NCI-H226 (cell line): ENCODE results near the gene SLC22A2.

ENCODE experiments used
- DNase-seq: peaks from one replicate; pipeline ENCODE4 v3.0.0-alpha.2; 2015

SLC22A2 gene

DNA sequence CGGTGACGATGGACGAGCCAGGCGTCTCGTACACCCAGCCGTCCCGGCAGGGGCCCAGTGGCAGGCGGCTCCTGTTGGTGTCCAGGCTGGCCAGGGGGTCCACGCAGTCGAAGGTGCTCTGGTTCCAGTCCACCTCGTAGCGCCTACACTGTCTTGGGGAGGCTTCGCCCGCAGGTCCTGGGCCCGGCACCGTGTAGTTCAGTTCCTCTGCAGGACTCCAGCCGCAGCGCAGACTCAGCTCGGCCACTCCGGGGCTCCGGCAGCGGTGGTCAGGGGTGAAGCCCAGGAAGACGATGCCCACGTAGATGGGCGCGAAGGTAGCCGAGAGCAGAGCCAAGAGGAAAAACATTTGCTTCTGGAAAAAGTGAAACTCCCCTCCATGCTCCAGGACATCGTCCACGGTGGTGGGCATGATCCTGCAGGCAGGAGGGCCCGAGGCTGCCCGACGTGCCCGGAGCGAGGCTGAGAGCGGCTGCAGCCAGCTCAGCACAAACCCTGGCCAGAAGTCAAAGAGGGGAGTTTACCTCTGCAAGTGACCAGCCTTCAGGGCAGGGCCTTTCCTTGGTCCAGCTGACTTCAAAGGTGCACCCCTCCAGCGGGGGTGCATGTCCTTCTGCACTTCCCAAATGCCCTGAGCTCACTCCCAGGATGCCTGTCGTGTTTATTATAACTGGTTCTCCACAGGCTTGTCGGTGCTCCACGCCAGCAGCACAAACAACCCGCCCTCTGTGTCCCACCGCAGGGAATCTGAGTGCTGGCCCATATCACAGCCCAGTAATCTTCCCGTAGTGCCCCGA, at the start of gene SLC22A2:
TSS of gene SLC22A2 (minus strand) at position 476 of the 797 bp plus-strand sequence. CDS start at position 412, 64 bp downstream.
- DNase-seq, result no peak

GRCh38 chr6:160305926-160306713, 47.5 kb upstream of the SLC22A2 start:
- DNase-seq, result no peak

- no peak for DNase-seq
Observed at GRCh38 chr6:160303806-160304205, 45.2 kb upstream of the SLC22A2 start.

DNA sequence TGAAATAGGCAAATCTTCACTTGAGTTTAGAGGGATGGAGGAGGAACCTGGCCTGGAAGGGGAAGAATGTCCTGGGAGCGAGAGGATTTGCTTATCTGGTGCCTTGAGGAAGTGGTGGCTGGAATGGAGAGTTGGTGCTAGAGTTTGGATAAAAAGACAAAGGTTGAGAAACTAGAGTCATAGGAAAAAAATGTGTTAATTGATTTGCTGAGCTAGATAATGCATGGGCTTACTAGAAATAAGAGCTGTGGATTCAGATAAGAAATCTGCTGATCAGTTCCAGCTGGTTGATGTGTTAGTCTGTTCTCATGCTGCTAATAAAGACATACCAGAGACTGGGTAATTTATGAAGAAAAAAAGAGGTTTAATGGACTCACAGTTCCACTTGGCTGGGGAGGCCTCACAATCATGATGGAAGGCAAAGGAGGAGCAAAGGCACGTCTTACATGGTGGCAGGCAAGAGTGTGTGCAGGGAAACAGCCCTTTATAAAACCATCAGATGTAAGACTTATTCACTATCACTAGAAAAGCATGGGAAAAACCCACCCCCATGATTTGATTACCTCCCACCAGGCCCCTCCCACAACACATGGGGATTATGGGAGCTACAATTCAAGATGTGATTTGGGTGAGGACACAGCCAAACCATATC, 43.9 kb upstream of the SLC22A2 start:
- peak; percentile 69 for DNase-seq

DNA sequence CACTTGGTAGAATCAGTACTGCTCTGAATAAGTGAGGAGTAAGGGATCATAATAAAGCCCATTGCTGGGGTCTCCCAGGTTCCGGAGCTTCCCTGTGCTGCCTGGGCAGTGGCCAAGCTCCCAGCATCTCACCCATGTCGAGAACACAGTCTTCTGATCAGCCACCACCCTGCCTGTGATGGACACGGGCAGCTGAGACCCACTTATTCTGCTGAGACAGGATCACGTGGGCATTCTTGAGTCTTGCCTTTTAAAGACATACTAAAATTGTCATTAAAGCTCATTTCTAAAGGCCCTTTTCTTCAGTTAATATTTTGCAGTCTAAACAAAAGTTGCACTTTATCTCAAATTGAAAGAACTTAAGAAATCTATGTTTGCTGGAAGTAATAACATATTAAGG, 42.7 kb upstream of the SLC22A2 start:
- no peak for DNase-seq

GRCh38 chr6:160300076-160300695, 41.6 kb upstream of the SLC22A2 start:
- no peak for DNase-seq

DNA sequence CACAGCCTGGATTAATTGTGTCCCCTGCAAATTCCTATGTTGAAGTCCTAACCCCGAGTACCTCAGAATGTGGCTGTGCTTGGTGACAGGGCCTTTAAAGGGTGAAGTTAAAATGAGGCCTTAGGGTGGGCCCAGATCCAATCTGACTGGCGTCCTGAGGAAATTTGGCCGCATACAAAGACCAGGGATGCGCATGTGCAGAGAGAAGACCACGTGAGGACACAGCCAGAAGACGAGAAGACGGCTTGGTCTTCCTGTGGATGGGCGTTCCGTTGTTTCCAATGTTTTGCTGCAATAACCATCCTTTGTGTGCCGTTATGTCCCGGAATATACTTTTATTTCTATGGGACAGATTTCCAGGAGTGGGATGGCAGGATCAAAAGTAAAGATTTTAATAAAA, 40.9 kb upstream of the SLC22A2 start:
- no peak for DNase-seq

DNA sequence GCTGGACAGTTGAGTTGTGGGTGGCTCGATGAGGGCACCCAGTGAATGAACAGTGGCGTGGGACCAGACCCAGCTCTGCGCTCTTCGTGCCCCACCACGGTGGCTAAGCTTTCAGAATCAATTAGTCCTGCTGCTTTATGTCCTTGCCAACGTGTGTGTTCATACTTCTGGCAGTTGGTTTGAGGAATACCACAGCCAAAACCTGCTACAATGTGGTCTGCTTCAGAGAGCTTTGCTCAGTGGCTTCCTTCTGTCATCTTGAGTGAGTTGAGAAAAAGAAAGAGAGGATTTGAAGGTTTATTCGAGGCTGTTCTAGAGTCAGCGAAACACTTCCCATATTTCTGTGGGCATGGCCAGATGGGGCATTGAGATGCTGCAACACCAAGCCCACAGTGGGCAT, 39.5 kb upstream of the SLC22A2 start:
- no peak for DNase-seq

DNA sequence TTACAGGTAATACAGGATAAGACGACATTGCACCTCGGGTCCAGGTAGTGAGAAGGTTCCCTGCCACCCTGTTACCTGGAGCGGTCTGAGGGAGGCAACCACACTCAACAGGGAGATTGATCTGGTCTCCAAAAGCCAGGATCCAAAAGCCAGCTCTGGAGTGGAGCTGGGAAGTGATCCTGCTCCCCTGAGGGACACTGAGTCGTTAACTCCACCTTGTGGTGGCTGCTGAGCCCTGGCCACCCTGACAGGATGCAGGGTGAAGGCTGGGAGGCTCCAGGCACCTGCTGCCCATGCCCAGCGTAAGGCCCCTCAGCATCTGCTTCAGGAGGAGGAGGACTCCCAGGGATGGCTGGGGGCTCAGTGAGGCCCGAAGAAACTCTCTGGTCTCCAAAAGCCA, 38.7 kb upstream of the SLC22A2 start:
- DNase-seq, result no peak

DNA sequence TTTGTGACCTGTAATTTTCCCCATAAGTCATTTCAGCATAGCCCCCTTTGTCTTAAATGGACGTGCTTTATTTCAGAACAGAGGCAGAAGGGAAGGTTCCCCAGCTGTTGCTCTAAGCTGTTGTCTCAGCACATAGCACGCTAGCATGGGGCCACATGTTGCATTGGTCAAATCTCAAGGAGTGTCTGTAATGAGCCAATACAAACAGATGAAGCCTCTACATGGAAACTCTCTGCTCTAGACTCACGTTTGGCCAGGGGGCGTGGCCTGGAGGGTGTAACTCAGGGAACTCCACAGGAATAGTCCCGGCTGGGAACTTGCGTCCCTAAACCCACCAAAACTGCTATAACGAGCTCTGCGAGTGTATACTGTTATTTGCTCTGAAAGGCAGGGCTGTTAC, 35.2 kb upstream of the SLC22A2 start:
- DNase-seq, result no peak

- DNase-seq, result no peak
Observed at GRCh38 chr6:160285541-160286105, 27.0 kb upstream of the SLC22A2 start.

DNA sequence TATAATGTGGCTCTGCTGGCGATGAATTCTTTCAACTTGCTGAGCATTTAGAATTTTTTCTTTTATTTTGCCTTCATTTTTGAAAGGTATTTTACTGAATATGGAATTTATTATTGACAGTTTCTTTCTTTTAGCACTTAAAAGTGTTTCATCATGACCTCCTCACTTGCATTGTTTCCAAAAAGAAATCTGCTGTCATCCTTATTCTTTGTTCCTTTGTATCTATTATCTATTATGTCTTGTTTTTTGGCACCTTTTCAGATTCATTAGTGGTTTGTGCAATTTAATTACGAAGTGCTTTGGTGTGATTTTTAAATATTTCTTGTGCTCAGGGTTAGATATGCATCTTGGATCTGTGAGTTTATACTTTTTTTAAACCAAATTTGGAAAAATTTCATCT, 26.0 kb upstream of the SLC22A2 start:
- no peak for DNase-seq

- DNase-seq, result no peak
Observed at GRCh38 chr6:160282444-160282843, 23.8 kb upstream of the SLC22A2 start.

DNA sequence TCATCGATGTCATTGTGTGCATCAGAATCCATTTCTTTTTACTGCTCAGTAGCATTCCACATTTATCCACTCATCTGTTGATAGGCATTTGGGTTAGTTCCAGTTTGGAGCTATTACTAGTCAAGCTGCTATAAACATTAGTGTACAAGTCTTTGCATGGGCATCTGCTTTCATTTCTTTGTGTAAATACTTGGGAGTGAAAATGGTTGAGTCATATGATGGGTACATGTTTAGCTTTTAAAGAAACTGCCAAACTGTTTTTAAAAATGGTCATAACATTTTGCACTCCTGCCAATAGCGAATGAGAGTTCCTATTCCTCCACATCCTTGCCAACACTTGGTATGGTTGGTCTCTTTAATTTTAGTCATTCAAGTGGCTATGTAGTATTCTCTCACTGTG, 21.2 kb upstream of the SLC22A2 start:
- DNase-seq, result peak; percentile 70

DNA sequence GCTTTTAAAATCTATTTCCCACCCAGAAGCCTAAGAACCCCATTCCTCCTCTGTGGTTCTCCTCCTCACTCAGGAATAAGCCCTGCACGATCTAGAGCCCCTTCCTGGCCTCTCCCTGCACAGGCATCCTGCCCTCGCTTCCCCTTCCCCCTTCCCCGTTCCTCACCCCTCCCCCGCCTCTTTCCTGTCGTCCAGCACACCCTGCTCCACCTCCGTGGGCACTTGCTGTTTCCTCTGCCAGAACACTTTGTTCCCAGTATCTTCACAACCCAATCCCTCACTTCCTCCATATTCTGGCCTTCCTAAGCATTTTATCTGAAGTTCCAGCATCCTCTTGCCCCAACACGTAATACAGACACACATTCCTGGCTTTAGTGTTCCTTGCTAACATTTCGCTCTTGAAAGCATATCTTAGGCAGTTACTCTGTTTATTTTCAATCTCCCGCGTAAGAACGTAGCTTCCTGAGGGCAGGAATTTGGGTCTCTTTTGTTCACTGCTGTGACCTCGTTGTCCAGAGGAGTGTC, 20.2 kb upstream of the SLC22A2 start:
- no peak for DNase-seq

GRCh38 chr6:160278311-160278710, 19.7 kb upstream of the SLC22A2 start:
- DNase-seq, result no peak

- no peak for DNase-seq
Observed at GRCh38 chr6:160277546-160277945, 18.9 kb upstream of the SLC22A2 start.

DNA sequence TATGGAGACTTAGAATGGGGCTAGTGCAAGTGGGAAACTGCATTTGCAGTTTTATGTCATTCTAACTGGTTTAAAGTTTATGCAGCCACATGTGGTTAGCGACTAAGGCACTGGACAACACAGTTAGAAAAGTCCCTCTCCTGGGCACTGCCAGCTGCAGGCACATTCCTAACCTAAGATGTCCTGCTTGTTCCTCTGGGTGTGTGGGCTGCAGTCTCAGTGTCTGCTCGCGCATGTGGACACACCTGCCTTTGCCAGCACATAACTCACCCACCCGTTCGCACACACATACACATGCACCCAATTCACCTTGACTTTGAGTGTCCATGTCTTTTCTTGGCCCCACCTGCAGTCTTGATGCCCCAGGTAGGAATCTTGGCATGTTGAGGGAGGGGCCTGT, 18.5 kb upstream of the SLC22A2 start:
- no peak for DNase-seq

DNA sequence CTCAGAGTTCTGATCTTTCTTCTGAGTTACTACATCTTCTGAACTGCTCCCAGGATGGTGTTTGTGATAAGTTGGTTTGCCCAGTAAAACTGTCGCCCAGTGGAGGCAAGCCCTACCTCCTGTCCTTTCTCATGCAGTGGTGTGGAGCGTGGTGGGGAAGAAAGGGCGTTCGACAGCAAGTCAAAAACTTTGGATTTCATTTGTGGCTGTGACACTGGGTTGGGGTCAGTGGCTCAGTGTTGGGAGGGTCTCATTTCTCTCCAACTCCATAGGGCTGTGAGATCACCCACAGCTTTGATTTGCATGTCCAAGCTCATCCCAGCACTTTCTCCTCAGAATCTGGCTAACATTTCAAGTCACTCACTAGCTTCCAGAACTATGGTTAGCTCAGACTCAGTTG, 17.5 kb upstream of the SLC22A2 start:
- no peak for DNase-seq

DNA sequence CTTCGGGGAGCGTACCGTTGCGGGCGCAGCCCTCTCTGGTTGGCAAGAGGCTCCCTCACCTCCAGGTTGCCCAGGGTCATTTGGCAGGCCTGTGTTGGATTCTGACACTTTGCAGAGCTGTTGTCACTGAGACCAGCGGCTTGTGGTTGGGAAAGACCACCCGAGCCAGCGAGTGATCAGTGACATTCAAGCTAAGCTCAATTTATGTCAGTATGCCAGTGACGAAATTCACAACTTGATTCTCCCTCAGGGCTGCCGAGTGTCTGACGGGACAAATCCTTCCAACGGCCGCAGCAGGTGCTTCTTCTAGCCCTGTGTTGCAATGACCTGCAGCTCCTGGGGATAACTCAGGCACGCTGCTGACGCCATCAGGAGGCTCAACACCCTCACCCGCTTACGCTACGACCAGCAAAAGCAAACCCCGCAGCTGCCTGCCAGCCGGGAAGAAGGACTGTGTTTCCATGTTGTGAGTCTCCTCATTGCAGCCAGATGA, 16.9 kb upstream of the SLC22A2 start:
- no peak for DNase-seq

GRCh38 chr6:160274871-160275510, 16.4 kb upstream of the SLC22A2 start:
- DNase-seq, result no peak

DNA sequence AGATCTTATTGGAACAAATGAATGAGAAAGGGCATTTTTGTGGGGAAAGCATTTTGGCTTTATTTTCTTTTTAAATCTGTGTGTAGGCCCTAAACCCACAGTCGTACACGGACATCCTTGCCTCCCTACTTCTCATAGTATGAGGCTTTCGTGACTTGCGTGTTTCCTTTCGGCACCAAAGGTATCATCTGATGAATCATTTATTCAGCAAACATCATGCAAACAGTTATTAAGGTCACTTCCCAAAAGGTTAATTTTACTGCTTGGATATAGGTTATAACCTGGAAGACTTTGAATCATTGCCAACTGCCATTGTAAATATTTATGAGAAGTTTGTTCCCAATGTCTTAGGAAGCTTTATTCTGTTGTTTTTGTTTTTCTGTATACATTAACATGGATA, 15.1 kb upstream of the SLC22A2 start:
- no peak for DNase-seq
